Panc1 (cell line): Measurements from ENCODE around the gene TFF3. TPM values are rescaled to one million over a fixed set of nuclear protein-coding genes. Genes with fewer than 3 reads are reported as not detected.

ENCODE experiments used
- ATAC-seq: fragments of 200-7000 bp; cut with Tn5 transposase; 2 replicates; pipeline ENCODE4 v1.9.1; 2020; ENCODE audit warnings: mild to moderate bottlenecking, moderate library complexity
- BruUV-seq: library from RNA; stranded (reverse); fragments of 400-500 nt; replicated peaks from 2 replicates; lab custom pipeline; 2021; lab: Mats Ljungman, UMichigan
- CTCF ChIA-PET: fragments of 300-600 bp; sonication (Branson Sonifier 250); formaldehyde crosslinking; loops from one replicate; lab custom pipeline; 2022; ENCODE audit warnings: antibody characterized with exemption; lab: Charles Lee
- POLR2A ChIA-PET: fragments of 300-600 bp; sonication (Branson Sonifier 250); formaldehyde crosslinking; loops from one replicate; lab custom pipeline; 2022; ENCODE audit warnings: antibody characterized with exemption; lab: Charles Lee
- DNase-seq: peaks from one replicate; pipeline ENCODE4 v3.0.0-alpha.2; 2010; ENCODE audit warnings: low read depth, low spot score
- H3K27ac ChIP-seq: 2 replicates; pipeline ENCODE4 v1.5.1; 2011; ENCODE audit warnings: mild to moderate bottlenecking, low read length, inconsistent platforms
- H3K27me3 ChIP-seq: fragments of 200-500 bp; sonication (Bioruptor generic); 2 replicates; pipeline ENCODE4 v1.6.0; 2014; ENCODE audit warnings: low read length, inconsistent platforms; ENCODE audit not compliant: control insufficient read depth, insufficient read depth
- H3K36me3 ChIP-seq: fragments of 200-500 bp; sonication (Bioruptor generic); 2 replicates; pipeline ENCODE4 v1.5.1; 2014; ENCODE audit warnings: inconsistent platforms, mild to moderate bottlenecking, low read length, moderate library complexity; ENCODE audit not compliant: control insufficient read depth, insufficient read depth
- H3K4me1 ChIP-seq: 2 replicates; pipeline ENCODE4 v1.5.1; 2011; ENCODE audit warnings: inconsistent platforms, mild to moderate bottlenecking, low read length, moderate library complexity; ENCODE audit not compliant: control insufficient read depth, insufficient read depth
- H3K4me3 ChIP-seq, 2 experiments: 2 replicates each; pipeline ENCODE4 v1.5.1; 2011 to 2012; ENCODE audit warnings: low read depth in 2 of 2, low read length in 2 of 2, mild to moderate bottlenecking in 2 of 2, inconsistent platforms in 1 of 2, moderate library complexity in 1 of 2
- H3K9me3 ChIP-seq: fragments of 200-500 bp; sonication (Bioruptor generic); 2 replicates; pipeline ENCODE4 v1.5.1; 2014; ENCODE audit warnings: low read depth, mild to moderate bottlenecking, inconsistent platforms, low read length, moderate library complexity; ENCODE audit not compliant: control insufficient read depth, insufficient read depth
- POLR2AphosphoS5 ChIP-seq: IDR thresholded peaks from 2 replicates; pipeline ENCODE4 v1.6.1; 2012; ENCODE audit warnings: mild to moderate bottlenecking, low read depth, low read length, moderate library complexity
- SIN3A ChIP-seq: IDR thresholded peaks from 2 replicates; pipeline ENCODE4 v1.6.1; 2012; ENCODE audit warnings: low read depth, mild to moderate bottlenecking, low read length, moderate library complexity, borderline replicate concordance; ENCODE audit not compliant: insufficient read depth
- TCF7L2 ChIP-seq: IDR thresholded peaks from 2 replicates; pipeline ENCODE4 v1.6.1; 2011; ENCODE audit warnings: mild to moderate bottlenecking, low read depth, low read length, inconsistent platforms
- in situ Hi-C: cut with HindIII; loops from 2 replicates; pipeline ENCODE4 v1.10.0; 2016; ENCODE audit warnings: low sequenced_read_pairs, low pct_unique_long_range_greater_than_20kb
- intact Hi-C: fragments of 100-400 bp; cut with micrococcal nuclease; formaldehyde crosslinking; loops from one replicate; pipeline ENCODE4 v1.10.0; 2022; ENCODE audit not compliant: unreplicated experiment
- total RNA-seq: library from RNA; stranded (reverse); gene quantifications from one replicate; pipeline ENCODE4 v1.2.1, GENCODE V29; 2021; ENCODE audit not compliant: unreplicated experiment
- TF ChIP-seq, protein P1 (sequence below), 2 experiments: IDR thresholded peaks; 2 replicates each; pipeline ENCODE4 v1.6.1; 2011 to 2012; ENCODE audit warnings: low read depth in 2 of 2, control low read depth in 1 of 2, low read length in 1 of 2, mild to moderate bottlenecking in 1 of 2, moderate library complexity in 1 of 2; ENCODE audit not compliant: insufficient read depth in 1 of 2
- TF ChIP-seq, protein P2 (sequence below): fragments of 450-650 bp; IDR thresholded peaks from 2 replicates; pipeline ENCODE4 v1.5.1; 2017; ENCODE audit warnings: mild to moderate bottlenecking

The TFF3 gene
- total RNA-seq, 1 experiment from 2014 or later: 8.9 TPM

DNA sequence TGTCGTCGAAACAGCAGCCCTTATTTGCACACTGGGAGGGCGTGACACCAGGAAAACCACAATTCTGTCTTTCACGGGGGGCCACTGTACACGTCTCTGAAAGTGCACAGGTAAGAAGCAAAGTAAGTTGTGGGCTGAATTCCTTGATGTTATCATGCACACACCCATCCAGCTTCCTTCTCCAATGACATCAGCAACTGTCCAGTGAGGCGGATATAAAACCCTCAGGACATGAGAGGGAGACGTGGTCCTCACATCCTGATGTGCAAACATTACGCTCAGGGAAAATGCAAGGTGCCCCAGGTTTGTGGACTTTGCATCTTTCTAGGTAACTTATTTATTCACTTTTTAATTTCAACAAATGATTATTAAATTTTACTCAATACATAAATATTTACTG lies 48.1 kb upstream of the TFF3 start:
- no peak overlapping the region for H3K27ac ChIP-seq
- TF ChIP-seq, protein P1, sequence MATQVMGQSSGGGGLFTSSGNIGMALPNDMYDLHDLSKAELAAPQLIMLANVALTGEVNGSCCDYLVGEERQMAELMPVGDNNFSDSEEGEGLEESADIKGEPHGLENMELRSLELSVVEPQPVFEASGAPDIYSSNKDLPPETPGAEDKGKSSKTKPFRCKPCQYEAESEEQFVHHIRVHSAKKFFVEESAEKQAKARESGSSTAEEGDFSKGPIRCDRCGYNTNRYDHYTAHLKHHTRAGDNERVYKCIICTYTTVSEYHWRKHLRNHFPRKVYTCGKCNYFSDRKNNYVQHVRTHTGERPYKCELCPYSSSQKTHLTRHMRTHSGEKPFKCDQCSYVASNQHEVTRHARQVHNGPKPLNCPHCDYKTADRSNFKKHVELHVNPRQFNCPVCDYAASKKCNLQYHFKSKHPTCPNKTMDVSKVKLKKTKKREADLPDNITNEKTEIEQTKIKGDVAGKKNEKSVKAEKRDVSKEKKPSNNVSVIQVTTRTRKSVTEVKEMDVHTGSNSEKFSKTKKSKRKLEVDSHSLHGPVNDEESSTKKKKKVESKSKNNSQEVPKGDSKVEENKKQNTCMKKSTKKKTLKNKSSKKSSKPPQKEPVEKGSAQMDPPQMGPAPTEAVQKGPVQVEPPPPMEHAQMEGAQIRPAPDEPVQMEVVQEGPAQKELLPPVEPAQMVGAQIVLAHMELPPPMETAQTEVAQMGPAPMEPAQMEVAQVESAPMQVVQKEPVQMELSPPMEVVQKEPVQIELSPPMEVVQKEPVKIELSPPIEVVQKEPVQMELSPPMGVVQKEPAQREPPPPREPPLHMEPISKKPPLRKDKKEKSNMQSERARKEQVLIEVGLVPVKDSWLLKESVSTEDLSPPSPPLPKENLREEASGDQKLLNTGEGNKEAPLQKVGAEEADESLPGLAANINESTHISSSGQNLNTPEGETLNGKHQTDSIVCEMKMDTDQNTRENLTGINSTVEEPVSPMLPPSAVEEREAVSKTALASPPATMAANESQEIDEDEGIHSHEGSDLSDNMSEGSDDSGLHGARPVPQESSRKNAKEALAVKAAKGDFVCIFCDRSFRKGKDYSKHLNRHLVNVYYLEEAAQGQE (IDR thresholded peaks at IDR 0.05; ENCODE audit: insufficient read depth in 1 of 2, low read depth in 2 of 2, low read length in 1 of 2): no peak
- TF ChIP-seq, protein P2, sequence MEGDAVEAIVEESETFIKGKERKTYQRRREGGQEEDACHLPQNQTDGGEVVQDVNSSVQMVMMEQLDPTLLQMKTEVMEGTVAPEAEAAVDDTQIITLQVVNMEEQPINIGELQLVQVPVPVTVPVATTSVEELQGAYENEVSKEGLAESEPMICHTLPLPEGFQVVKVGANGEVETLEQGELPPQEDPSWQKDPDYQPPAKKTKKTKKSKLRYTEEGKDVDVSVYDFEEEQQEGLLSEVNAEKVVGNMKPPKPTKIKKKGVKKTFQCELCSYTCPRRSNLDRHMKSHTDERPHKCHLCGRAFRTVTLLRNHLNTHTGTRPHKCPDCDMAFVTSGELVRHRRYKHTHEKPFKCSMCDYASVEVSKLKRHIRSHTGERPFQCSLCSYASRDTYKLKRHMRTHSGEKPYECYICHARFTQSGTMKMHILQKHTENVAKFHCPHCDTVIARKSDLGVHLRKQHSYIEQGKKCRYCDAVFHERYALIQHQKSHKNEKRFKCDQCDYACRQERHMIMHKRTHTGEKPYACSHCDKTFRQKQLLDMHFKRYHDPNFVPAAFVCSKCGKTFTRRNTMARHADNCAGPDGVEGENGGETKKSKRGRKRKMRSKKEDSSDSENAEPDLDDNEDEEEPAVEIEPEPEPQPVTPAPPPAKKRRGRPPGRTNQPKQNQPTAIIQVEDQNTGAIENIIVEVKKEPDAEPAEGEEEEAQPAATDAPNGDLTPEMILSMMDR: no peak
- no peaks in the 10 kb centered on the region; the same call in 1 of the 2 replicates for H3K4me1 ChIP-seq
- CTCF ChIA-PET: no interaction called here
- no peaks in the 10 kb centered on the region for H3K27me3 ChIP-seq
- in situ Hi-C loops: no loop called here
- H3K9me3 ChIP-seq: no peaks in the 10 kb centered on the region
- ATAC-seq (no peak), DNase-seq (no peak)
- intact Hi-C loops: no loop called here
- no TSS peak for BruUV-seq
- POLR2A ChIA-PET: no interaction called here
- no peaks in the 10 kb centered on the region for H3K36me3 ChIP-seq
- no peak overlapping the region for H3K4me3 ChIP-seq

DNA sequence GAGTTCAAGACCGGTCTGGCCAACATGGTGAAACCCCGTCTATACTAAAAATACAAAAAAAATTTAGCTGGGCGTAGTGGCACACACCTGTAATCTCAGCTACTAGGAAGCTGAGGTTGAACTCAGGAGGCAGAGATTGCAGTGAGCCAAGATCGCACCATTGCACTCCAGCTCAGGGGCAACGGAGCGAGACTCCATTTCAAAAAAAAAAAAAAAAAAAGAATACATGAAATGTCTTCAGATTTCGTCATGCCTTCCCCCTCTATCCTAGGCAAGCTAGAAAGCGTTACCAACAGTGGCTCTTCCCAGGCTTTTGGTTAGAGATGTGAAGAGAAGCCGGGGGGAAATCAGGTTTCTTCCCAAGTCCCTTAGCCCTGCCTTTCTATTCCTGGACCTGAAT lies 47.5 kb upstream of the TFF3 start:
- H3K36me3 ChIP-seq: no peaks in the 10 kb centered on the region
- no TSS peak for BruUV-seq
- CTCF ChIA-PET: interaction anchor here (0.6 kb wide), 1 partner anchor 224 kb away, joined by 4 read pairs; no protein-coding TSS in a partner anchor
- no peak overlapping the region for H3K4me3 ChIP-seq
- H3K4me1 ChIP-seq: no peaks in the 10 kb centered on the region; the same call in 1 of the 2 replicates
- DNase-seq (no peak), ATAC-seq (no peak)
- TF ChIP-seq POLR2AphosphoS5 (no peak), SIN3A (no peak), TCF7L2 (no peak)
- TF ChIP-seq, protein P2: no peak
- TF ChIP-seq, protein P1 (IDR thresholded peaks at IDR 0.05; ENCODE audit: insufficient read depth in 1 of 2, low read depth in 2 of 2, low read length in 1 of 2): no peak
- POLR2A ChIA-PET: no interaction called here
- in situ Hi-C loops: no loop called here
- no peak overlapping the region for H3K27ac ChIP-seq
- intact Hi-C loops: no loop called here
- no peaks in the 10 kb centered on the region for H3K27me3 ChIP-seq
- no peaks in the 10 kb centered on the region for H3K9me3 ChIP-seq
